Natural killer cell treated with Interleukin-12 subunit alpha and Interleukin-12 subunit beta and Interleukin-15 and Interleukin-18, amount 100 ng/mL, for 72 hours (primary cell): Measurements from ENCODE around the gene TSPAN18. TPM values are rescaled to one million over a fixed set of nuclear protein-coding genes. Genes with fewer than 3 reads are reported as not detected.

Experiments used
- ATAC-seq, 2 donors: fragments of 150-1000 bp; cut with Tn5 transposase in 1 of 2; sonication (Bioruptor Pico), chemical (Tn5 transposase) in 1 of 2; 2 replicates each; pipeline ENCODE4 v1.10.0; 2021
- DNase-seq: peaks from one replicate; pipeline ENCODE4 v3.0.0; 2022; ENCODE audit warnings: low spot score
- H3K27ac Mint-ChIP-seq, 2 donors: 1 replicate in 1 of 2; 2 replicates in 1 of 2; pipeline ENCODE4 v1.8.0; 2022; ENCODE audit warnings: mixed read lengths in 2 of 2, mild to moderate bottlenecking in 1 of 2, moderate library complexity in 1 of 2
- H3K27me3 Mint-ChIP-seq, 2 donors: 1 replicate in 1 of 2; 2 replicates in 1 of 2; pipeline ENCODE4 v1.8.0; 2022; ENCODE audit warnings: mixed read lengths in 2 of 2
- H3K36me3 Mint-ChIP-seq: one replicate; pipeline ENCODE4 v1.8.0; 2022; ENCODE audit warnings: mixed read lengths
- H3K4me1 Mint-ChIP-seq, 2 donors: 1 replicate in 1 of 2; 2 replicates in 1 of 2; pipeline ENCODE4 v1.8.0; 2022; ENCODE audit warnings: low read depth in 2 of 2, mixed read lengths in 2 of 2, mild to moderate bottlenecking in 1 of 2
- H3K4me3 Mint-ChIP-seq: one replicate; pipeline ENCODE4 v1.8.0; 2022; ENCODE audit warnings: mixed read lengths
- H3K9me3 Mint-ChIP-seq: 2 replicates; pipeline ENCODE4 v1.8.0; 2022; ENCODE audit warnings: mixed read lengths
- total RNA-seq, 2 donors: library from RNA; stranded (reverse); gene quantifications; one replicate each; pipeline ENCODE4 v1.2.3, GENCODE V29; 2022

The TSPAN18 gene
- total RNA-seq, 2 donors from 2014 or later = 0.26 to 0.64 TPM

GRCh38 chr11:44905131-44905866, 178.5 kb downstream of the TSPAN18 start:
- H3K27ac Mint-ChIP-seq = no peak overlapping the region
- no peaks in the 10 kb centered on the region for H3K9me3 Mint-ChIP-seq
- peaks cover 0 to 11% of the 10 kb centered on the region in 2 donors for H3K27me3 Mint-ChIP-seq
- no peak for ATAC-seq
- no peaks in the 10 kb centered on the region for H3K36me3 Mint-ChIP-seq
- H3K4me3 Mint-ChIP-seq = no peak overlapping the region
- no peaks in the 10 kb centered on the region for H3K4me1 Mint-ChIP-seq
- DNase-seq = no peak

GRCh38 chr11:44906649-44907048, 179.9 kb downstream of the TSPAN18 start:
- H3K36me3 Mint-ChIP-seq = no peaks in the 10 kb centered on the region
- no peak overlapping the region for H3K27ac Mint-ChIP-seq
- ATAC-seq (no peak), DNase-seq (no peak)
- no peak overlapping the region for H3K4me3 Mint-ChIP-seq
- peaks cover 0 to 15% of the 10 kb centered on the region in 2 donors for H3K27me3 Mint-ChIP-seq
- H3K4me1 Mint-ChIP-seq = no peaks in the 10 kb centered on the region
- H3K9me3 Mint-ChIP-seq = no peaks in the 10 kb centered on the region

GRCh38 chr11:44909557-44909956, 182.8 kb downstream of the TSPAN18 start:
- no peaks in the 10 kb centered on the region for H3K9me3 Mint-ChIP-seq
- H3K36me3 Mint-ChIP-seq = no peaks in the 10 kb centered on the region
- H3K4me1 Mint-ChIP-seq = no peaks in the 10 kb centered on the region
- no peak overlapping the region for H3K27ac Mint-ChIP-seq
- peaks cover 0 to 20% of the 10 kb centered on the region in 2 donors for H3K27me3 Mint-ChIP-seq
- ATAC-seq = no peak
- no peak for DNase-seq
- no peak overlapping the region for H3K4me3 Mint-ChIP-seq

- Mint-ChIP-seq H3K27me3 (peaks cover 0 to 18% of the 10 kb centered on the region in 2 donors), H3K4me3 (no peak overlapping the region), H3K9me3 (no peaks in the 10 kb centered on the region), H3K27ac (no peak overlapping the region), H3K36me3 (no peaks in the 10 kb centered on the region), H3K4me1 (no peaks in the 10 kb centered on the region)
- ATAC-seq (no peak), DNase-seq (no peak)
Measured at GRCh38 chr11:44910591-44910990, 183.8 kb downstream of the TSPAN18 start.

GRCh38 chr11:44911029-44911814, 184.5 kb downstream of the TSPAN18 start:
- no peaks in the 10 kb centered on the region for H3K9me3 Mint-ChIP-seq

GRCh38 chr11:44912270-44912987, 185.7 kb downstream of the TSPAN18 start:
- Mint-ChIP-seq H3K4me1 (no peaks in the 10 kb centered on the region), H3K4me3 (no peak overlapping the region), H3K27ac (no peak overlapping the region), H3K36me3 (no peaks in the 10 kb centered on the region), H3K27me3 (peaks cover 0 to 17% of the 10 kb centered on the region in 2 donors), H3K9me3 (no peaks in the 10 kb centered on the region)
- ATAC-seq (no peak), DNase-seq (no peak)

More at GRCh38 chr11:44911029-44911814, 184.5 kb downstream of the TSPAN18 start:
- no peak overlapping the region for H3K27ac Mint-ChIP-seq
- no peaks in the 10 kb centered on the region for H3K4me1 Mint-ChIP-seq
- H3K36me3 Mint-ChIP-seq = no peaks in the 10 kb centered on the region
- DNase-seq (peak; percentile 82), ATAC-seq (peak; percentile 46 to 64)
- peaks cover 0 to 19% of the 10 kb centered on the region in 2 donors for H3K27me3 Mint-ChIP-seq
- H3K4me3 Mint-ChIP-seq = no peak overlapping the region

- DNase-seq (no peak), ATAC-seq (no peak)
- Mint-ChIP-seq H3K4me1 (no peaks in the 10 kb centered on the region), H3K9me3 (no peaks in the 10 kb centered on the region), H3K27ac (no peak overlapping the region), H3K36me3 (no peaks in the 10 kb centered on the region), H3K4me3 (no peak overlapping the region), H3K27me3 (peaks cover 0 to 20% of the 10 kb centered on the region in 2 donors)
Measured at GRCh38 chr11:44913502-44913901, 186.7 kb downstream of the TSPAN18 start.

GRCh38 chr11:44914105-44914504, 187.3 kb downstream of the TSPAN18 start:
- Mint-ChIP-seq H3K4me3 (no peak overlapping the region), H3K36me3 (no peaks in the 10 kb centered on the region)
- DNase-seq = no peak

GRCh38 chr11:44915004-44915403, 188.2 kb downstream of the TSPAN18 start:
- no peaks in the 10 kb centered on the region for H3K9me3 Mint-ChIP-seq
- no peak for ATAC-seq
- H3K4me1 Mint-ChIP-seq = no peaks in the 10 kb centered on the region
- H3K27me3 Mint-ChIP-seq = peaks cover 0 to 17% of the 10 kb centered on the region in 2 donors
- no peak overlapping the region for H3K4me3 Mint-ChIP-seq
- DNase-seq = no peak
- no peak overlapping the region for H3K27ac Mint-ChIP-seq
- H3K36me3 Mint-ChIP-seq = no peaks in the 10 kb centered on the region

More at GRCh38 chr11:44914105-44914504, 187.3 kb downstream of the TSPAN18 start:
- Mint-ChIP-seq H3K4me1 (no peaks in the 10 kb centered on the region), H3K27ac (no peak overlapping the region), H3K9me3 (no peaks in the 10 kb centered on the region), H3K27me3 (peaks cover 0 to 18% of the 10 kb centered on the region in 2 donors)
- ATAC-seq = no peak

- ATAC-seq (no peak), DNase-seq (no peak)
- no peak overlapping the region for H3K27ac Mint-ChIP-seq
- H3K27me3 Mint-ChIP-seq = peaks cover 0 to 16% of the 10 kb centered on the region in 2 donors
- no peaks in the 10 kb centered on the region for H3K9me3 Mint-ChIP-seq
- no peaks in the 10 kb centered on the region for H3K36me3 Mint-ChIP-seq
- no peaks in the 10 kb centered on the region for H3K4me1 Mint-ChIP-seq
- H3K4me3 Mint-ChIP-seq = no peak overlapping the region
Measured at GRCh38 chr11:44915621-44916020, 188.9 kb downstream of the TSPAN18 start.

- no peak overlapping the region for H3K27ac Mint-ChIP-seq
- H3K9me3 Mint-ChIP-seq = no peaks in the 10 kb centered on the region
- no peak for ATAC-seq
- no peaks in the 10 kb centered on the region for H3K4me1 Mint-ChIP-seq
- DNase-seq = no peak
- peaks cover 0 to 13% of the 10 kb centered on the region in 2 donors for H3K27me3 Mint-ChIP-seq
- H3K36me3 Mint-ChIP-seq = no peaks in the 10 kb centered on the region
- H3K4me3 Mint-ChIP-seq = no peak overlapping the region
Measured at GRCh38 chr11:44916331-44916730, 189.6 kb downstream of the TSPAN18 start.

GRCh38 chr11:44916801-44917385, 190.1 kb downstream of the TSPAN18 start:
- Mint-ChIP-seq H3K4me1 (no peaks in the 10 kb centered on the region), H3K4me3 (no peak overlapping the region), H3K27ac (no peak overlapping the region), H3K36me3 (no peaks in the 10 kb centered on the region), H3K9me3 (no peaks in the 10 kb centered on the region), H3K27me3 (peaks cover 0 to 13% of the 10 kb centered on the region in 2 donors)
- ATAC-seq (peak in 1 of 2 donors; percentile 25), DNase-seq (no peak)

GRCh38 chr11:44917741-44918140, 191.0 kb downstream of the TSPAN18 start:
- Mint-ChIP-seq H3K27me3 (peaks cover 0 to 8% of the 10 kb centered on the region in 2 donors), H3K4me1 (no peaks in the 10 kb centered on the region), H3K36me3 (no peaks in the 10 kb centered on the region), H3K4me3 (no peak overlapping the region), H3K27ac (no peak overlapping the region), H3K9me3 (no peaks in the 10 kb centered on the region)
- ATAC-seq (no peak), DNase-seq (no peak)
